Lower leg skin (tissue), 4 donors: ENCODE data around the gene ADISSP. TPM values are rescaled to one million over a fixed set of nuclear protein-coding genes. Genes with fewer than 3 reads are reported as not detected.

Source experiments
- DNase-seq, 2 donors: peaks; one replicate each; pipeline ENCODE4 v3.0.0-alpha.2; 2019; ENCODE audit warnings: low spot score in 2 of 2
- H3K4me3 ChIP-seq: fragments of 200-600 bp; sonication (generic); 2 replicates; pipeline ENCODE4 v1.5.1; 2017; ENCODE audit warnings: mild to moderate bottlenecking, low read depth; ENCODE audit not compliant: poor library complexity, severe bottlenecking
- CTCF ChIP-seq, 3 donors: fragments of 450-650 bp; IDR thresholded peaks; one replicate each; pipeline ENCODE4 v1.5.1; 2016; ENCODE audit warnings: antibody characterized with exemption in 3 of 3, mild to moderate bottlenecking in 3 of 3, moderate library complexity in 2 of 3
- POLR2A ChIP-seq, 2 donors: fragments of 450-650 bp; IDR thresholded peaks; one replicate each; pipeline ENCODE4 v1.6.1; 2016 to 2017; ENCODE audit warnings: antibody characterized with exemption in 2 of 2, mild to moderate bottlenecking in 1 of 2, moderate library complexity in 1 of 2
- WGBS, 2 donors: methylation state at CpG; one replicate each; pipeline ENCODE4 v1.1.5; 2018; 5-methylcytosine and 5-hydroxymethylcytosine counted together
- intact Hi-C: fragments of 100-400 bp; cut with DNase I; formaldehyde crosslinking; loops from one replicate; pipeline ENCODE4 v1.15.0; 2023; ENCODE audit warnings: low total_unique reads
- total RNA-seq, 4 donors: library from RNA; depleted of rRNA; stranded (reverse); fragments of >200 nt; gene quantifications; one replicate each; pipeline ENCODE4 v1.1.0, GENCODE V29; 2016

ADISSP gene
- total RNA-seq, 4 donors from 2014 or later: 9.7 to 21.8 (median 15.5) TPM

- intact Hi-C loops: no loop called here
- no peak for DNase-seq
- no peak overlapping the region for H3K4me3 ChIP-seq
- WGBS, 2 donors: 88 to 94% methylated on average over 1 of the region's 1 CpG
- no peak for TF ChIP-seq CTCF (IDR thresholded peaks at IDR 0.05)
- TF ChIP-seq POLR2A (IDR thresholded peaks at IDR 0.05): no peak
Observed at GRCh38 chr20:3744037-3744436, 23.5 kb downstream of the ADISSP start.

GRCh38 chr20:3743251-3743650, 24.3 kb downstream of the ADISSP start:
- 71 to 93% methylated on average over 2 of the region's 2 CpGs for WGBS, 2 donors

GRCh38 chr20:3741836-3742458, 25.6 kb downstream of the ADISSP start:
- no peak for TF ChIP-seq POLR2A (IDR thresholded peaks at IDR 0.05)
- TF ChIP-seq CTCF (IDR thresholded peaks at IDR 0.05): no peak
- WGBS, 2 donors: 67 to 81% methylated on average over 7 of the region's 7 CpGs
- intact Hi-C loops: no loop called here
- no peak for DNase-seq
- no peak overlapping the region for H3K4me3 ChIP-seq

More at GRCh38 chr20:3743251-3743650, 24.3 kb downstream of the ADISSP start:
- H3K4me3 ChIP-seq: no peak overlapping the region
- no peak for DNase-seq
- no peak for TF ChIP-seq CTCF (IDR thresholded peaks at IDR 0.05)
- no peak for TF ChIP-seq POLR2A (IDR thresholded peaks at IDR 0.05)
- intact Hi-C loops: no loop called here

GRCh38 chr20:3740615-3741301, 26.8 kb downstream of the ADISSP start:
- intact Hi-C loops: no loop called here
- no peak for DNase-seq
- TF ChIP-seq CTCF (IDR thresholded peaks at IDR 0.05): no peak
- TF ChIP-seq POLR2A (IDR thresholded peaks at IDR 0.05): no peak
- WGBS, 2 donors: 91 to 95% methylated on average over 15 of the region's 15 CpGs
- no peak overlapping the region for H3K4me3 ChIP-seq

- intact Hi-C loops: no loop called here
- H3K4me3 ChIP-seq: no peak overlapping the region
- no peak for DNase-seq
- 29 to 75% methylated on average over 2 to 7 of the region's 7 CpGs for WGBS, 2 donors
- TF ChIP-seq CTCF (IDR thresholded peaks at IDR 0.05): no peak
Observed at GRCh38 chr20:3739926-3740451, 27.6 kb downstream of the ADISSP start.
